Measurements from ENCODE around the gene DLX1. TPM values are rescaled to one million over a fixed set of nuclear protein-coding genes. Genes with fewer than 3 reads are reported as not detected.

Gene DLX1
- total and polyA plus RNA-seq, 2 of the 8 experiments (the other 6 are each of a cell fraction or from before 2014, with no cell fraction given), result 0.11 TPM; not detected in 1

- Histone ChIP-seq H3K9me3 (ENCODE audit: insufficient read depth in 2 of 2, low read depth in 1 of 2, low read length in 1 of 2) (no peaks in the 10 kb centered on the region), H4K20me1 (replicated peaks in 1 of 2; ENCODE audit: control insufficient read depth in 1 of 2, insufficient read depth in 2 of 2, low read length in 2 of 2) (no peaks in the 10 kb centered on the region), H3K23me2 (ENCODE audit: low read depth, low read length) (no peaks in the 10 kb centered on the region), H3K27ac (ENCODE audit: low read depth, low read length) (no peak overlapping the region), H2BK20ac (ENCODE audit: low read length) (no peak overlapping the region), H3K4me1 (replicated peaks in 1 of 4; ENCODE audit: control insufficient read depth in 3 of 4, insufficient read depth in 4 of 4, low read length in 3 of 4) (no peaks in the 10 kb centered on the region), H2AFZ (ENCODE audit: low read length) (no peak overlapping the region), H2AK5ac (ENCODE audit: low read depth, low read length) (no peak overlapping the region), H3K79me2 (ENCODE audit: control insufficient read depth in 1 of 2, insufficient read depth in 2 of 2, low read length in 2 of 2) (no peaks in the 10 kb centered on the region), H3K56ac (replicated peaks; ENCODE audit: insufficient read length, low read depth, low read length) (no peak overlapping the region), H3K27me3 (replicated peaks in 1 of 4; ENCODE audit: control insufficient read depth in 3 of 4, extremely low read depth in 1 of 4, insufficient read depth in 3 of 4, low read length in 3 of 4) (no peaks in the 10 kb centered on the region), H3K36me3 (ENCODE audit: control insufficient read depth in 2 of 4, insufficient read depth in 4 of 4, low read length in 3 of 4) (no peaks in the 10 kb centered on the region), H3K79me1 (ENCODE audit: low read depth, low read length) (no peaks in the 10 kb centered on the region), H3K23ac (ENCODE audit: insufficient read length) (no peak overlapping the region), H4K91ac (replicated peaks; ENCODE audit: insufficient read length, low read length) (no peak overlapping the region), H2BK5ac (ENCODE audit: low read depth, low read length) (no peak overlapping the region), H2BK15ac (ENCODE audit: low read length) (no peak overlapping the region), H3K4me2 (ENCODE audit: insufficient read depth in 1 of 2, low read depth in 2 of 2, low read length in 2 of 2) (no peak overlapping the region), H3K9ac (replicated peaks in 1 of 4; ENCODE audit: extremely low read depth in 1 of 4, low read depth in 3 of 4, low read length in 3 of 4) (no peak overlapping the region), H3K4ac (replicated peaks; ENCODE audit: insufficient read length, low read depth, low read length) (no peak overlapping the region), H3K18ac (ENCODE audit: extremely low read depth, low read length) (no peak overlapping the region), H2BK120ac (replicated peaks; ENCODE audit: low read depth, low read length) (no peak overlapping the region), H4K5ac (ENCODE audit: insufficient read length, low read depth, low read length) (no peak overlapping the region), H4K8ac (ENCODE audit: extremely low read depth, insufficient read depth, low read length) (no peak overlapping the region), H3K4me3 (ENCODE audit: extremely low read depth in 1 of 4, insufficient read depth in 2 of 4, low read depth in 3 of 4, low read length in 4 of 4) (no peak overlapping the region), H2BK12ac (ENCODE audit: low read depth, low read length) (no peak overlapping the region), H3K14ac (ENCODE audit: insufficient read length) (no peak overlapping the region)
- ChIA-PET POLR2A (ENCODE audit: partially characterized antibody) (interaction anchor here (1.5 kb wide), 1 partner anchor 11 kb away, joined by 7 read pairs; no protein-coding TSS in a partner anchor), CTCF (ENCODE audit: partially characterized antibody) (interaction anchor here (0.6 to 1.4 kb wide), 4 partner anchors 11 to 363 kb away, joined by 3 to 4 read pairs (median 4); no protein-coding TSS in a partner anchor)
- DNase-seq (ENCODE audit: low read depth in 1 of 2, low spot score in 2 of 2), result no peak
- 92% methylated on average over 9 of the region's 9 CpGs; no CpG with 5 or more reads in 1 of the 2 experiments for WGBS, 2 experiments (ENCODE audit: extremely low coverage in 1 of 2, insufficient coverage in 1 of 2, insufficient read length in 1 of 2, insufficient replicate concordance in 2 of 2, low coverage in 1 of 2, low lambda C conversion rate in 2 of 2, missing lambda C conversion rate in 1 of 2)
- no peak for FAIRE-seq
- TF ChIP-seq JUND (IDR thresholded peaks at IDR 0.05; ENCODE audit: low read length) (no peak), HDAC6 (IDR thresholded peaks at IDR 0.05; ENCODE audit: low read depth, low read length) (no peak), SIRT6 (IDR thresholded peaks at IDR 0.05; ENCODE audit: low read length) (no peak), JUN (IDR thresholded peaks at IDR 0.05; ENCODE audit: low read depth, low read length) (no peak), POLR2AphosphoS5 (IDR thresholded peaks at IDR 0.05; ENCODE audit: low read depth, low read length) (no peak), CEBPB (IDR thresholded peaks at IDR 0.05; ENCODE audit: low read depth, low read length) (no peak), CREB1 (IDR thresholded peaks at IDR 0.05) (no peak), BACH1 (IDR thresholded peaks at IDR 0.05; ENCODE audit: low read length) (no peak), TBP (IDR thresholded peaks at IDR 0.05; ENCODE audit: low read depth, low read length) (no peak), ASH2L (IDR thresholded peaks at IDR 0.05; ENCODE audit: low read length) (no peak), EGR1 (IDR thresholded peaks at IDR 0.05; ENCODE audit: borderline replicate concordance, low read depth, low read length) (no peak), SP4 (IDR thresholded peaks at IDR 0.05; ENCODE audit: low read length) (no peak), ZNF274 (IDR thresholded peaks at IDR 0.05; ENCODE audit: borderline replicate concordance, extremely low read depth, low read length) (no peak), BCL11A (IDR thresholded peaks at IDR 0.05; ENCODE audit: low read depth in 2 of 2, low read length in 2 of 2) (no peak), USF2 (IDR thresholded peaks at IDR 0.05; ENCODE audit: low read length) (no peak), HDAC2 (IDR thresholded peaks at IDR 0.05; ENCODE audit: borderline replicate concordance in 1 of 2, low read depth in 2 of 2, low read length in 2 of 2) (no peak)
Observed at GRCh38 chr2:172063446-172063845, 21.9 kb upstream of the DLX1 start.

All from H1 (cell line).